ENCODE data around the gene PBX1.
"Not testable (repeated sequence)": the region's sequence is repeated elsewhere in the genome, so short reads cannot be mapped to it uniquely, and the experiment has no call there.

PBX1 gene

DNA sequence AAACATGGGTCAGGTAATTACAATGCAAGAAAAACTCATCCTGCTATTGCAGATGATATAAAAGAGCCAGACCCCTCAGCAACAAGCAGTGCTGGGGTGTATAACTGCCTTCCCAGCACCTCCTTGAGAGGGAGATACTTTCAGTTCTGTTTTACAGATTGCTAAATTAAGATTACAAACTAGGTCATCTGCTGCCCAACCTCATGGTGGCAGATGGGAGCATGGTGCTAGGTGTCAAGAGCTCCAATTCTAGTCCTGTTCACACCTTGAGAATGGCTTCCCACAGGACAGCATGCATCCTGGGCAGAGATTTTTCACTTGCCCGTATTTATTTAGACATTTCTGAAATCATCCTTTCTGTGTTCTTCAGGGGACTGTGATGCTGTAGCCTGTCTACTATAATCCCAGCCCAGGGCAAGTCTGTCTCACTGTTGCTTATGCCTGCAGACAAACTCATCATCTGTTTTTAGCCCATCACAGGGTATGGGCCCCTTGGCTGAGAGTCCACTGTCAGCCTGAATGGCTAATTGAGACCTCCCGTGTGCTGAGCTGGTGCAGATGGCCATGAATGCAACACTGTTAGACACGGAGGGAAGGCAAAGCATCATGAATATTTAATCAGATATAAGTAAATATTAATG lies 40.2 kb upstream of the PBX1 start:
- DNase-seq (ENCODE audit: low read depth), result no peak
- no peak overlapping the region for H3K4me3 ChIP-seq (replicated peaks; ENCODE audit: low read depth, low read length)
- TF ChIP-seq, protein P1, sequence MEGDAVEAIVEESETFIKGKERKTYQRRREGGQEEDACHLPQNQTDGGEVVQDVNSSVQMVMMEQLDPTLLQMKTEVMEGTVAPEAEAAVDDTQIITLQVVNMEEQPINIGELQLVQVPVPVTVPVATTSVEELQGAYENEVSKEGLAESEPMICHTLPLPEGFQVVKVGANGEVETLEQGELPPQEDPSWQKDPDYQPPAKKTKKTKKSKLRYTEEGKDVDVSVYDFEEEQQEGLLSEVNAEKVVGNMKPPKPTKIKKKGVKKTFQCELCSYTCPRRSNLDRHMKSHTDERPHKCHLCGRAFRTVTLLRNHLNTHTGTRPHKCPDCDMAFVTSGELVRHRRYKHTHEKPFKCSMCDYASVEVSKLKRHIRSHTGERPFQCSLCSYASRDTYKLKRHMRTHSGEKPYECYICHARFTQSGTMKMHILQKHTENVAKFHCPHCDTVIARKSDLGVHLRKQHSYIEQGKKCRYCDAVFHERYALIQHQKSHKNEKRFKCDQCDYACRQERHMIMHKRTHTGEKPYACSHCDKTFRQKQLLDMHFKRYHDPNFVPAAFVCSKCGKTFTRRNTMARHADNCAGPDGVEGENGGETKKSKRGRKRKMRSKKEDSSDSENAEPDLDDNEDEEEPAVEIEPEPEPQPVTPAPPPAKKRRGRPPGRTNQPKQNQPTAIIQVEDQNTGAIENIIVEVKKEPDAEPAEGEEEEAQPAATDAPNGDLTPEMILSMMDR (IDR thresholded peaks at IDR 0.05; ENCODE audit: low read length, missing control alignments), result no peak

DNA sequence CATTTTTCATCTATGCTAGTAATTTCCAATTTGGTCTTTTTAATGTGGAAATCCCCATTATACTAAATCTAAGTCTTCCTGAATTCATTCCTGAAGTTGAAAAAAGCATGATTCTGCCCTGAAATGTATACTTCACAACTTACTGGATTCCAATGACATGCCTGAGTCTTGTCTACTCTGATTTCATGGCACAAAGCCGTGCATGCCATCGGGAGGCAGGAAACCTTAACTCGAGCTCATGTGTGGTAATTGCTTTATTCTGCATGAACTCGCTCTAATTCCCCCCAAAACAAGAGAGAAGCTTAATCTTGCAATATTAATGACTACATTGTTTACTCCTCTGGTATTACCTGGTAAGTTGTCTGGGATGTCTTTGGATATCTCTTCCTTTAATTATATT lies 39.6 kb upstream of the PBX1 start:
- H3K4me3 ChIP-seq (replicated peaks; ENCODE audit: low read depth, low read length), result no peak overlapping the region
- TF ChIP-seq, protein P1 (IDR thresholded peaks at IDR 0.05; ENCODE audit: low read length, missing control alignments), result no peak
- DNase-seq (ENCODE audit: low read depth), result no peak

DNA sequence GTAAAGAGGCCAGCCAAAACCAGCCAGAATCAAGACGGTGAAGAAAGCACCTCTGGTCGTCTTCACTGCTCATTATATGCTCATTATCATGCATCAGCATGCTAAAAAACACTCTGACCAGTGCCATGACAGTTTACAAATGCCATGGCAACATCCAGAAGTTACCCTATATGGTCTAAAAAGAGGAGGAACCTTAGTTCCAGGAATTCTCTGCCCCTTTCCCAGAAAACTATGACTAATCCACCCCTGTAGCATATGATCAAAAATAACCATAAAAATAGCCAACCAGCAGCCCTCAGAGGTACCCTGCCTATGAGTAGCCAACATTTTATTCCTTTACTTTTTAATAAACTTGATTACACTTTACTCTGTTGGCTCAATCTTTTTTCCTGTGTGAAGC lies 34.2 kb upstream of the PBX1 start:
- DNase-seq (ENCODE audit: low read depth), result peak; percentile 64
- TF ChIP-seq, protein P1 (IDR thresholded peaks at IDR 0.05; ENCODE audit: low read length, missing control alignments), result no peak
- H3K4me3 ChIP-seq (replicated peaks; ENCODE audit: low read depth, low read length), result no peak overlapping the region

DNA sequence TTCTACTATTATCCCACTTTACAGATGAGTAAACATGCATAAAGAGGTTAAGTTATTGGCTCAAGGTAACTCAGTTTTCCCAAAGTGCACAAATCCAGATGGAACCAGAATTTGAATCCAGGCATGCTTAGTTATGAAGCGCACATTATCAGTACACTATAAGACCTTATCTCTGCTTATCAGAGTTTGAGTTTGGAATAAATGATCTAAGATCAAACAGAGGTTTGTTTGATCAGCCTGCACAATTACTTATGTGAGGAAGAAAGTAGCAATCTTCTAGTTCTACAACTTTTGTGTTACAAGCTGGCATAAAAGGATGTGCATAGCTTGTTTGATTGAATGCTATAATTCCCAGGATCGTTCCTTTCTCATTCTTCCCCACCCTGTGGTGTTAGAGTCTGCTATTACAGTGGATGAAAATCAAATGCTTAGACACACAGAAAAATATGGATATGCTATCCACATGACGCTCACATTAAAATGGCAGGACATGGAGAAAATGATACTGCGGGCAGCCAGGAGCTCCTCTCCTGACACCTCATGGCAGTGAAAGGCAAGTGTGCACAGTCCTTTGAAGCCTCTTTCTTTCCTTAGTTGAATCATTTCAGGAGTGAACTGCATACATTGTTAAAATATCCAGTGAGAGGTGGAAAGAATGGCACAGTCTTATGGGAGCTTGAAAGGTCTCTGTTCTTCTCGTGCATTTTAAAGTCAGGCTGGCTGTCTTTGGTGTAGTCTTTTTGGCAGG lies 23.9 kb upstream of the PBX1 start:
- no peak for DNase-seq (ENCODE audit: low read depth)
- TF ChIP-seq, protein P1 (IDR thresholded peaks at IDR 0.05; ENCODE audit: low read length, missing control alignments), result no peak
- H3K4me3 ChIP-seq (replicated peaks; ENCODE audit: low read depth, low read length), result no peak overlapping the region

DNA sequence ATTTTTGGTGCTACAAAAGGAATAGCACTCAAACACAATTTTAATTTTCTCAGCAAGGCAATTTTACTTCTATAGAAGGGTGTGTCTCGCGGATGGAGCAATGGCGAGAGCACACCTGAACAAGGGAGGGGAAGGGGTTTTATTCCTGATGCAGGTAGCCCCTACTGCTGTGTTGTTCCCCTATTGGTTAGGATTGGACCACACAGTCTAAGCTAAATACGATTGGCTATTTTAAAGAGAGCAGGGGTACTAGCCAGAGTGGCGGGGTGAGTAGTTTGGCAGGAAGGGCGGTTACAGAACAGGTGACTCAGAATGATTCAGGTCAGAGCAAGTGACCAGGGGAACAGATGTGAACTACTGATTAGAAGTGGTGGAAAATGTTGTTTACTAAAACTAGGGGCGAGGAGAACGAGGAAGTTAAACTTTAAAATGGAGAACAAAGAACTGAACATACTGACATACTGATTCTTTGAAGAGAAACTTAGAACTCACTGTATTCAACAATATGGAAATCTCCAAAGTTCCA lies 6.5 kb upstream of the PBX1 start:
- H3K4me3 ChIP-seq (replicated peaks; ENCODE audit: low read depth, low read length); DNase-seq (ENCODE audit: low read depth): not testable (repeated sequence)

DNA sequence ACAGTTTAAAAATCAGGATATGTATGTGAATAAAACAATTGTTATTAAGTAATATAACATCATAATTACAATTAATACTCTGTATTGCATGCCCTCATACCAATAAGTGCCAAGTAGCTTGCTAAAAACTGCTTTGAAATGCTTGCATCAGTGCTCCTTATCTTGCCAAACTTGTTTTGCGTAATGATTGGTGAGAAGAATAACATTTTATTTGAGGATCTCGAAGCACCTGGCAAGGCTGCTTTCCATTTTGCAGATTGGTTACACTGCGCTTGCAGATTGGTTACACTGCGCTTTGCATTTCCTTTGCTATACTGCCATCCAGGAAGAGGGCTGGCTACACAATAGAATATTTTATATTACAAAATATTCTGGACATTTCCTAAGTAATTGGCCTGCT lies 1.7 kb upstream of the PBX1 start:
- peak; percentile 21 for DNase-seq (ENCODE audit: low read depth)
- TF ChIP-seq, protein P1 (IDR thresholded peaks at IDR 0.05; ENCODE audit: low read length, missing control alignments), result no peak
- H3K4me3 ChIP-seq (replicated peaks; ENCODE audit: low read depth, low read length), result no peak overlapping the region

DNA sequence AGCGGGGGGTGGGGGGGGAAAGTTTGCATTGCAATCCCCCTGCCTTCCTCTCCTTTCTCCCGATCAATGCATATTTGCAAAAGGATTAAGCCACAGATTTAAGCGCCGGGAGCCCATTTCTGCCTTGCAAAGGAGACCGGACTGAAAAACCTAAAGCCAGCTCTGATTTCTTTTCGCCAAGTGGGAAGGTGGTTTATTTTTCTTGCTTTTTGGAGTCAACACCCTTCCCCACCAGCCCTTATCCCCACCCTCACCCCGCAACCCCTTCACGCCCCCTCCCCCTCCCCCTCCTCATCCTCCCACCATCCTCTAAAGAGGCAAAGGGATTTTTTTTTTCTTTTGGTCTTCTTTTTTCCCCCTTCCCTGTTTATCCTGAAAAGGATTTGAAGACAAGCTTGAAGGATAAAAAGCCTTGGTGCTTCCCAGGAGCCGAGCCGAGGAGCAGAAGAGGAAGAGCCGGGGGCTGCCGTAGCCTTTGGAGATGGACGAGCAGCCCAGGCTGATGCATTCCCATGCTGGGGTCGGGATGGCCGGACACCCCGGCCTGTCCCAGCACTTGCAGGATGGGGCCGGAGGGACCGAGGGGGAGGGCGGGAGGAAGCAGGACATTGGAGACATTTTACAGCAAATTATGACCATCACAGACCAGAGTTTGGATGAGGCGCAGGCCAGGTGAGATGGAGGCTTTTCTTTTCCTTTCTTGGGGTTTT lies 513 bp downstream of the PBX1 start:
- peak overlapping the region; percentile 85 for H3K4me3 ChIP-seq (replicated peaks; ENCODE audit: low read depth, low read length)
- TF ChIP-seq, protein P1 (IDR thresholded peaks at IDR 0.05; ENCODE audit: low read length, missing control alignments), result no peak
- peak; percentile 39 for DNase-seq (ENCODE audit: low read depth)
